Neuronal stem cell (in vitro differentiated cells): ENCODE results near the gene AP1G1.

Experiments used
- DNase-seq: peaks from one replicate; pipeline ENCODE4 v3.0.0-alpha.2; 2013; ENCODE audit warnings: low spot score
- H2AFZ ChIP-seq: one replicate; pipeline ENCODE4 v1.6.1; 2013; ENCODE audit warnings: mild to moderate bottlenecking, low read length, inconsistent platforms
- H2AK5ac ChIP-seq: 2 replicates; pipeline ENCODE4 v1.6.1; 2013; ENCODE audit warnings: low read depth, mild to moderate bottlenecking, inconsistent platforms, low read length, moderate library complexity, mixed read lengths
- H2BK120ac ChIP-seq: 2 replicates; pipeline ENCODE4 v1.6.1; 2013; ENCODE audit warnings: low read depth, mild to moderate bottlenecking, inconsistent platforms, low read length, moderate library complexity, mixed read lengths
- H2BK12ac ChIP-seq: one replicate; pipeline ENCODE4 v1.6.1; 2013; ENCODE audit warnings: low read length, inconsistent platforms
- H2BK15ac ChIP-seq: 2 replicates; pipeline ENCODE4 v1.6.1; 2013; ENCODE audit warnings: mild to moderate bottlenecking, low read length, inconsistent platforms, mixed read lengths
- H2BK5ac ChIP-seq: one replicate; pipeline ENCODE4 v1.6.1; 2013; ENCODE audit warnings: inconsistent platforms, mild to moderate bottlenecking, low read length, moderate library complexity
- H3K14ac ChIP-seq: one replicate; pipeline ENCODE4 v1.6.1; 2013; ENCODE audit warnings: low read length, inconsistent platforms
- H3K18ac ChIP-seq: 2 replicates; pipeline ENCODE4 v1.6.1; 2013; ENCODE audit warnings: low read length, inconsistent platforms
- H3K23ac ChIP-seq: 2 replicates; pipeline ENCODE4 v1.6.1; 2013; ENCODE audit warnings: low read depth, mild to moderate bottlenecking, mixed read lengths, low read length, inconsistent platforms; ENCODE audit not compliant: poor library complexity
- H3K27ac ChIP-seq: replicated peaks from 3 replicates; pipeline ENCODE4 v1.5.1; 2013; ENCODE audit warnings: low read length, inconsistent platforms
- H3K27me3 ChIP-seq, 3 experiments: 2 replicates each; pipeline ENCODE4 v1.6.1; 2013; ENCODE audit warnings: low read length in 3 of 3, mild to moderate bottlenecking in 2 of 3, inconsistent platforms in 1 of 3, low read depth in 1 of 3, mixed read lengths in 1 of 3, moderate library complexity in 1 of 3; ENCODE audit not compliant: control insufficient read depth in 3 of 3, insufficient read depth in 3 of 3
- H3K36me3 ChIP-seq, 2 donors: replicated peaks in 1 of 2; 2 replicates each; pipeline ENCODE4 v1.6.1; 2013; ENCODE audit warnings: low read length in 2 of 2; ENCODE audit not compliant: control insufficient read depth in 2 of 2, insufficient read depth in 2 of 2
- H3K4ac ChIP-seq: 2 replicates; pipeline ENCODE4 v1.6.1; 2013; ENCODE audit warnings: inconsistent platforms, mild to moderate bottlenecking, low read length, moderate library complexity
- H3K4me1 ChIP-seq, 2 donors: 1 replicate in 1 of 2; 2 replicates in 1 of 2; pipeline ENCODE4 v1.6.1; 2013; ENCODE audit warnings: low read length in 2 of 2, low read depth in 1 of 2; ENCODE audit not compliant: control insufficient read depth in 2 of 2, insufficient read depth in 1 of 2
- H3K4me2 ChIP-seq: one replicate; pipeline ENCODE4 v1.6.1; 2013; ENCODE audit warnings: mild to moderate bottlenecking, low read length, inconsistent platforms; ENCODE audit not compliant: insufficient read depth, poor library complexity, severe bottlenecking
- H3K4me3 ChIP-seq, 2 donors: 2 replicates each; pipeline ENCODE4 v1.5.1; 2013; ENCODE audit warnings: low read length in 2 of 2, mild to moderate bottlenecking in 2 of 2, inconsistent platforms in 1 of 2, moderate library complexity in 1 of 2
- H3K79me1 ChIP-seq: one replicate; pipeline ENCODE4 v1.6.1; 2013; ENCODE audit warnings: low read depth, mild to moderate bottlenecking, inconsistent platforms, low read length, moderate library complexity
- H3K9ac ChIP-seq: one replicate; pipeline ENCODE4 v1.6.1; 2013; ENCODE audit warnings: mild to moderate bottlenecking, low read depth, low read length, inconsistent platforms; ENCODE audit not compliant: poor library complexity
- H3K9me3 ChIP-seq, 2 donors: replicated peaks in 1 of 2; 2 replicates each; pipeline versions ENCODE3 to v1.6.1; 2013; ENCODE audit warnings: low read length in 2 of 2, mild to moderate bottlenecking in 2 of 2, inconsistent platforms in 1 of 2, low read depth in 1 of 2, mixed read lengths in 1 of 2, moderate library complexity in 1 of 2; ENCODE audit not compliant: control insufficient read depth in 2 of 2, insufficient read depth in 1 of 2
- H4K8ac ChIP-seq: one replicate; pipeline ENCODE4 v1.6.1; 2013; ENCODE audit warnings: low read depth, mild to moderate bottlenecking, inconsistent platforms, low read length, moderate library complexity
- H4K91ac ChIP-seq: one replicate; pipeline ENCODE4 v1.6.1; 2013; ENCODE audit warnings: low read length, low read depth, mild to moderate bottlenecking, inconsistent platforms; ENCODE audit not compliant: poor library complexity
- WGBS, 2 donors: extraction: QIAGEN DNeasy Blood & Tissue Kit; methylation state at CpG; one replicate each; pipeline ENCODE4 v1.1.7; 2013; ENCODE audit warnings: missing lambda C conversion rate in 2 of 2, mixed read lengths in 1 of 2; ENCODE audit not compliant: insufficient read length in 2 of 2, insufficient replicate concordance in 1 of 2; ENCODE audit errors: extremely low coverage in 2 of 2; 5-methylcytosine and 5-hydroxymethylcytosine counted together

The AP1G1 gene

GRCh38 chr16:71769222-71769621 lies 39.4 kb downstream of the AP1G1 start:
- Histone ChIP-seq H2BK15ac (no peak overlapping the region), H3K23ac (no peak overlapping the region), H3K79me1 (no peaks in the 10 kb centered on the region), H3K4me1 (no peaks in the 10 kb centered on the region), H3K9ac (no peak overlapping the region), H3K36me3 (peaks cover 11 to 93% of the 10 kb centered on the region in 2 donors), H3K4ac (no peak overlapping the region), H4K91ac (no peak overlapping the region), H2AFZ (no peak overlapping the region), H2BK120ac (no peak overlapping the region), H3K4me3 (no peak overlapping the region), H4K8ac (no peak overlapping the region), H3K27me3 (no peaks in the 10 kb centered on the region), H3K27ac (no peak overlapping the region), H2AK5ac (no peak overlapping the region), H3K18ac (no peak overlapping the region), H2BK12ac (no peak overlapping the region), H3K4me2 (no peak overlapping the region), H3K14ac (no peak overlapping the region), H3K9me3 (peaks cover 0 to 6% of the 10 kb centered on the region in 2 donors), H2BK5ac (no peak overlapping the region)
- DNase-seq: no peak
- no CpG with 5 or more reads among the region's 1 CpG for WGBS, 2 donors

- Histone ChIP-seq H4K91ac (no peak overlapping the region), H3K79me1 (no peaks in the 10 kb centered on the region), H4K8ac (no peak overlapping the region), H3K27ac (no peak overlapping the region), H3K9ac (no peak overlapping the region), H3K4me2 (no peak overlapping the region), H2BK120ac (no peak overlapping the region), H3K14ac (no peak overlapping the region), H3K4me3 (no peak overlapping the region), H3K27me3 (no peaks in the 10 kb centered on the region), H2BK5ac (no peak overlapping the region), H3K4ac (no peak overlapping the region), H3K36me3 (peaks cover 10 to 93% of the 10 kb centered on the region in 2 donors), H3K18ac (no peak overlapping the region), H2AK5ac (no peak overlapping the region), H2BK15ac (no peak overlapping the region), H3K9me3 (peaks cover 0 to 6% of the 10 kb centered on the region in 2 donors), H3K23ac (no peak overlapping the region), H2AFZ (no peak overlapping the region), H2BK12ac (no peak overlapping the region), H3K4me1 (no peaks in the 10 kb centered on the region)
- no peak for DNase-seq
- WGBS, 2 donors: no CpG with 5 or more reads among the region's 3 CpGs
Measured at GRCh38 chr16:71767060-71767900, 41.4 kb downstream of the AP1G1 start.

GRCh38 chr16:71762186-71762585 lies 46.4 kb downstream of the AP1G1 start:
- Histone ChIP-seq H3K27ac (no peak overlapping the region), H2BK5ac (no peak overlapping the region), H3K36me3 (peaks cover 5 to 97% of the 10 kb centered on the region in 2 donors), H3K4me1 (no peaks in the 10 kb centered on the region), H2AK5ac (no peak overlapping the region), H2BK15ac (no peak overlapping the region), H4K91ac (no peak overlapping the region), H3K14ac (no peak overlapping the region), H3K23ac (no peak overlapping the region), H2BK12ac (no peak overlapping the region), H3K4me2 (no peak overlapping the region), H3K4ac (no peak overlapping the region), H3K18ac (no peak overlapping the region), H3K9ac (no peak overlapping the region), H3K79me1 (no peaks in the 10 kb centered on the region), H3K4me3 (no peak overlapping the region), H3K27me3 (no peaks in the 10 kb centered on the region), H2BK120ac (no peak overlapping the region), H4K8ac (no peak overlapping the region), H2AFZ (no peak overlapping the region), H3K9me3 (no peaks in the 10 kb centered on the region)
- DNase-seq: no peak
- WGBS, 2 donors: no CpG with 5 or more reads among the region's 2 CpGs

GRCh38 chr16:71761097-71761496 lies 47.5 kb downstream of the AP1G1 start:
- no peak overlapping the region for H2AFZ ChIP-seq
- no peaks in the 10 kb centered on the region for H3K9me3 ChIP-seq
- no peak overlapping the region for H4K8ac ChIP-seq
- no peak overlapping the region for H3K23ac ChIP-seq
- no peak overlapping the region for H3K18ac ChIP-seq
- H3K4me3 ChIP-seq: no peak overlapping the region
- no peak for DNase-seq
- H3K4me1 ChIP-seq: no peaks in the 10 kb centered on the region
- no peak overlapping the region for H3K4ac ChIP-seq
- WGBS, 2 donors: no CpG with 5 or more reads among the region's 2 CpGs
- H2BK120ac ChIP-seq: no peak overlapping the region
- H3K9ac ChIP-seq: no peak overlapping the region
- H2BK15ac ChIP-seq: no peak overlapping the region
- H3K27me3 ChIP-seq: no peaks in the 10 kb centered on the region
- no peak overlapping the region for H2BK12ac ChIP-seq
- H3K27ac ChIP-seq: no peak overlapping the region
- peaks cover 5 to 97% of the 10 kb centered on the region in 2 donors for H3K36me3 ChIP-seq
- no peak overlapping the region for H2BK5ac ChIP-seq
- H4K91ac ChIP-seq: no peak overlapping the region
- H3K14ac ChIP-seq: no peak overlapping the region
- no peaks in the 10 kb centered on the region for H3K79me1 ChIP-seq
- no peak overlapping the region for H3K4me2 ChIP-seq
- no peak overlapping the region for H2AK5ac ChIP-seq
